GM12878 (cell line): Measurements from ENCODE around the gene GPRASP3. TPM values are rescaled to one million over a fixed set of nuclear protein-coding genes. Genes with fewer than 3 reads are reported as not detected.

Source experiments
- ATAC-seq: fragments of 200-7000 bp; cut with Tn5 transposase; 3 replicates; pipeline ENCODE4 v1.9.1; 2020; ENCODE audit warnings: mild to moderate bottlenecking, moderate library complexity
- BruUV-seq: library from RNA; stranded (reverse); fragments of 400-500 nt; replicated peaks from 2 replicates; lab custom pipeline; 2021; lab: Mats Ljungman, UMichigan
- CTCF ChIA-PET: fragments of 300-600 bp; sonication (Branson Sonifier 250); formaldehyde crosslinking; extraction: SDS; loops from one replicate; lab custom pipeline; 2021; ENCODE audit warnings: inconsistent platforms; lab: Yijun Ruan, JAX
- POLR2A ChIA-PET: fragments of 350-600 bp; formaldehyde crosslinking; extraction: SDS; loops from one replicate; lab custom pipeline; 2021; ENCODE audit warnings: inconsistent platforms; lab: Charles Lee
- RAD21 ChIA-PET: fragments of 300-600 bp; sonication (Branson Sonifier 250); formaldehyde crosslinking; loops from one replicate; lab custom pipeline; 2023; ENCODE audit warnings: antibody characterized with exemption; ENCODE audit not compliant: unreplicated experiment; lab: Charles Lee
- SMC1A ChIA-PET: fragments of 300-600 bp; sonication (Branson Sonifier 250); formaldehyde crosslinking; loops from one replicate; lab custom pipeline; 2023; ENCODE audit not compliant: unreplicated experiment, uncharacterized antibody; lab: Charles Lee
- DNase-seq: peaks from one replicate; pipeline ENCODE4 v3.0.0-alpha.2; 2011; ENCODE audit warnings: low read depth, low spot score
- FAIRE-seq: peaks from 3 replicates; lab custom pipeline; 2011; peaks lifted over from hg19 to GRCh38; lab: Jason Lieb, UNC
- H2AFZ ChIP-seq: 2 replicates; pipeline ENCODE4 v1.6.0; 2011; ENCODE audit warnings: low read depth, low read length, control low read depth; ENCODE audit not compliant: control insufficient read depth
- H3K27ac ChIP-seq: 2 replicates; pipeline ENCODE4 v1.5.1; 2011; ENCODE audit warnings: control low read depth; ENCODE audit not compliant: control insufficient read depth, insufficient read depth
- H3K27me3 ChIP-seq, 2 experiments: replicated peaks in 1 of 2; 2 replicates each; pipeline versions ENCODE4 v1.6.0 to v1.6.1; 2011; ENCODE audit warnings: low read length in 1 of 2; ENCODE audit not compliant: control insufficient read depth in 2 of 2, insufficient read depth in 2 of 2
- H3K36me3 ChIP-seq, 2 experiments: 2 replicates each; pipeline ENCODE4 v1.5.1; 2011; ENCODE audit warnings: low read length in 1 of 2; ENCODE audit not compliant: control insufficient read depth in 2 of 2, insufficient read depth in 2 of 2
- H3K4me1 ChIP-seq: 2 replicates; pipeline ENCODE4 v1.6.1; 2011; ENCODE audit warnings: mild to moderate bottlenecking, low read length, moderate library complexity, mixed read lengths; ENCODE audit not compliant: control insufficient read depth, insufficient read depth
- H3K4me2 ChIP-seq: 2 replicates; pipeline ENCODE4 v1.6.0; 2011; ENCODE audit warnings: control low read depth; ENCODE audit not compliant: control insufficient read depth, insufficient read depth
- H3K4me3 ChIP-seq: fragments of 200-600 bp; sonication (generic); 2 replicates; pipeline ENCODE4 v1.5.1; 2016
- H3K79me2 ChIP-seq: 2 replicates; pipeline ENCODE4 v1.6.0; 2011; ENCODE audit warnings: low read length; ENCODE audit not compliant: control insufficient read depth, insufficient read depth
- H3K9ac ChIP-seq: 2 replicates; pipeline ENCODE4 v1.8.0; 2011; ENCODE audit warnings: low read length, control low read depth, mixed read lengths; ENCODE audit not compliant: control insufficient read depth, insufficient read depth
- H3K9me3 ChIP-seq: replicated peaks from 3 replicates; pipeline ENCODE4 v1.5.1; 2011; ENCODE audit warnings: mild to moderate bottlenecking, low read length; ENCODE audit not compliant: control insufficient read depth, insufficient read depth
- H4K20me1 ChIP-seq: 2 replicates; pipeline ENCODE4 v1.6.0; 2011; ENCODE audit not compliant: control insufficient read depth, insufficient read depth
- ATF7 ChIP-seq: fragments of 450-650 bp; IDR thresholded peaks from 2 replicates; pipeline ENCODE4 v1.6.1; 2016; ENCODE audit warnings: low read depth, mild to moderate bottlenecking
- BRCA1 ChIP-seq: IDR thresholded peaks from 2 replicates; pipeline ENCODE4 v1.6.1; 2011; ENCODE audit warnings: low read depth, low read length, improper control_type of control experiment
- ELK1 ChIP-seq: IDR thresholded peaks from 2 replicates; pipeline ENCODE4 v1.6.1; 2012; ENCODE audit warnings: low read depth, low read length, improper control_type of control experiment
- FOS ChIP-seq: IDR thresholded peaks from 3 replicates; pipeline ENCODE4 v1.6.1; 2011; ENCODE audit warnings: borderline replicate concordance; ENCODE audit not compliant: insufficient read length; ENCODE audit errors: extremely low read depth
- MLLT1 ChIP-seq: fragments of 450-650 bp; IDR thresholded peaks from 2 replicates; pipeline ENCODE4 v1.6.1; 2016; ENCODE audit warnings: mild to moderate bottlenecking
- MTA2 ChIP-seq: fragments of 450-650 bp; IDR thresholded peaks from 2 replicates; pipeline ENCODE4 v1.6.1; 2016; ENCODE audit warnings: low read depth, mild to moderate bottlenecking, moderate library complexity
- MYC ChIP-seq: IDR thresholded peaks from 2 replicates; pipeline ENCODE4 v1.6.1; 2011; ENCODE audit warnings: mild to moderate bottlenecking, low read length, moderate library complexity, inconsistent platforms; ENCODE audit not compliant: insufficient read depth, insufficient replicate concordance, insufficient read length, severe bottlenecking
- POLR2A ChIP-seq: IDR thresholded peaks from 2 replicates; pipeline ENCODE4 v1.6.1; 2011; ENCODE audit warnings: low read depth, mild to moderate bottlenecking, low read length
- RELA ChIP-seq: fragments of 450-650 bp; IDR thresholded peaks from 2 replicates; pipeline ENCODE4 v1.8.0; 2014; ENCODE audit warnings: borderline replicate concordance; ENCODE audit not compliant: partially characterized antibody
- SREBF2 ChIP-seq: IDR thresholded peaks from 2 replicates; pipeline ENCODE4 v1.6.1; 2012; ENCODE audit warnings: mild to moderate bottlenecking, low read length
- SUPT20H ChIP-seq: IDR thresholded peaks from 2 replicates; pipeline ENCODE4 v1.6.1; 2011; ENCODE audit warnings: low read depth, mild to moderate bottlenecking, low read length, moderate library complexity, borderline replicate concordance; ENCODE audit not compliant: control insufficient read depth
- SUZ12 ChIP-seq: fragments of 200-600 bp; sonication (generic); IDR thresholded peaks from one replicate; pipeline ENCODE4 v1.6.1; 2018; ENCODE audit warnings: antibody characterized with exemption, mild to moderate bottlenecking; ENCODE audit not compliant: unreplicated experiment
- TBL1XR1 ChIP-seq: IDR thresholded peaks from 2 replicates; pipeline ENCODE4 v1.6.1; 2012; ENCODE audit warnings: low read depth, low read length, improper control_type of control experiment
- ZBED1 ChIP-seq: IDR thresholded peaks from 2 replicates; pipeline ENCODE4 v1.6.1; 2016; ENCODE audit warnings: borderline replicate concordance
- ZNF687 ChIP-seq: fragments of 450-650 bp; IDR thresholded peaks from 2 replicates; pipeline ENCODE4 v1.6.1; 2017; ENCODE audit warnings: mild to moderate bottlenecking, moderate library complexity
- ZSCAN29 ChIP-seq: fragments of 450-650 bp; IDR thresholded peaks from 2 replicates; pipeline ENCODE4 v1.6.1; 2017; ENCODE audit warnings: mild to moderate bottlenecking, moderate library complexity
- WGBS: methylation state at CpG from one replicate; pipeline ENCODE4 v1.1.6; 2016; ENCODE audit warnings: low lambda C conversion rate; ENCODE audit not compliant: insufficient replicate concordance, insufficient coverage; ENCODE audit errors: missing lambda C conversion rate; 5-methylcytosine and 5-hydroxymethylcytosine counted together
- in situ Hi-C: fragments of 300-500 bp; cut with MboI; formaldehyde crosslinking; loops from 9 replicates; pipeline ENCODE4 v1.14.3; 2018; ENCODE audit warnings: mixed read lengths
- intact Hi-C: fragments of 100-400 bp; cut with micrococcal nuclease; formaldehyde crosslinking; loops from one replicate; pipeline ENCODE4 v1.14.2; 2022; ENCODE audit not compliant: unreplicated experiment
- polyA plus RNA-seq, 11 experiments: library from polyadenylated mRNA; depleted of rRNA in 4 of 11; unstranded in 6 of 11; stranded (reverse) in 5 of 11; fragments of >200 nt; fragmentation: Nextera tagmentation in 4 of 11; fragmentation: Illumina TruSeq in 1 of 11; extraction: Ambion mirVana in 4 of 11; extraction: Trizol in 1 of 11; gene quantifications; 1 replicate in 1 of 11; 2 replicates in 10 of 11; pipeline versions ENCODE4 v1.2.1 to v1.2.3, GENCODE V29; 2011 to 2016; ENCODE audit warnings: inconsistent platforms in 2 of 11, missing spikeins in 2 of 11, low read depth in 1 of 11
- total RNA-seq, 4 experiments: library from RNA; depleted of rRNA in 3 of 4; stranded (reverse); fragments of >200 nt in 3 of 4; fragmentation: Illumina TruSeq in 1 of 4; extraction: Trizol in 1 of 4; gene quantifications; 2 replicates each; pipeline versions ENCODE4 v1.2.1 to v1.2.3, GENCODE V29; 2013 to 2021

Gene GPRASP3
- total and polyA plus RNA-seq, 10 of the 15 experiments (the other 5 are each of a cell fraction or from before 2014, with no cell fraction given): 0.09 to 0.30 (median 0.14) TPM

GRCh38 chrX:102697494-102697893 is 23.0 kb upstream of the GPRASP3 start (continued):
- no peak for TF ChIP-seq MLLT1
- TF ChIP-seq ZSCAN29: no peak

- H2AFZ ChIP-seq: no peak overlapping the region
- DNase-seq (no peak), FAIRE-seq (no peak), ATAC-seq (no peak)
- no peak overlapping the region for H3K27ac ChIP-seq
- H3K9ac ChIP-seq: no peak overlapping the region
- in situ Hi-C loops (no loop called here), intact Hi-C loops (no loop called here)
- ChIA-PET CTCF (no interaction called here), SMC1A (no interaction called here), RAD21 (no interaction called here), POLR2A (no interaction called here)
- H3K4me1 ChIP-seq: no peaks in the 10 kb centered on the region
- no peak overlapping the region for H3K4me3 ChIP-seq
- H4K20me1 ChIP-seq: no peaks in the 10 kb centered on the region
- H3K36me3 ChIP-seq: no peaks in the 10 kb centered on the region
- no peak for TF ChIP-seq FOS
- no peak for TF ChIP-seq ATF7
- no peak for TF ChIP-seq TBL1XR1
- TF ChIP-seq POLR2A: no peak
- TF ChIP-seq BRCA1: no peak
- no peak for TF ChIP-seq ZNF687
- TF ChIP-seq SUZ12: no peak
- TF ChIP-seq ZBED1: no peak
- no peak for TF ChIP-seq MYC
- TF ChIP-seq SREBF2: no peak
- TF ChIP-seq SUPT20H: no peak
- no peak for TF ChIP-seq ELK1
- TF ChIP-seq RELA: no peak
- no peak for TF ChIP-seq MTA2
- no TSS peak for BruUV-seq
- WGBS: 0% methylated on average over 2 of the region's 2 CpGs
- H3K27me3 ChIP-seq: no peaks in the 10 kb centered on the region
- no peaks in the 10 kb centered on the region for H3K79me2 ChIP-seq
- H3K9me3 ChIP-seq: no peaks in the 10 kb centered on the region
- H3K4me2 ChIP-seq: no peak overlapping the region
Observed at GRCh38 chrX:102708900-102709299, 11.6 kb upstream of the GPRASP3 start.
